Glutamatergic neuron (in vitro differentiated cells): ENCODE results near the gene CLPTM1L. TPM values are rescaled to one million over a fixed set of nuclear protein-coding genes. Genes with fewer than 3 reads are reported as not detected.

Source experiments
- DNase-seq: peaks from one replicate; pipeline ENCODE4 v3.0.0; 2022
- H3K27ac Mint-ChIP-seq: one replicate; pipeline ENCODE4 v1.8.0; 2020; ENCODE audit warnings: mild to moderate bottlenecking, mixed read lengths, inconsistent platforms; ENCODE audit not compliant: unreplicated experiment
- H3K27me3 Mint-ChIP-seq: one replicate; pipeline ENCODE4 v1.8.0; 2020; ENCODE audit warnings: mild to moderate bottlenecking, moderate library complexity, mixed read lengths, inconsistent platforms; ENCODE audit not compliant: unreplicated experiment
- H3K36me3 Mint-ChIP-seq: one replicate; pipeline ENCODE4 v1.8.0; 2020; ENCODE audit warnings: mild to moderate bottlenecking, mixed read lengths, inconsistent platforms; ENCODE audit not compliant: unreplicated experiment
- H3K4me1 Mint-ChIP-seq: one replicate; pipeline ENCODE4 v1.8.0; 2020; ENCODE audit warnings: mild to moderate bottlenecking, low read depth, mixed read lengths, inconsistent platforms; ENCODE audit not compliant: unreplicated experiment
- H3K4me3 Mint-ChIP-seq: one replicate; pipeline ENCODE4 v1.8.0; 2020; ENCODE audit warnings: mild to moderate bottlenecking, mixed read lengths, inconsistent platforms; ENCODE audit not compliant: unreplicated experiment
- H3K9me3 Mint-ChIP-seq: one replicate; pipeline ENCODE4 v1.8.0; 2020; ENCODE audit warnings: mild to moderate bottlenecking, moderate library complexity, mixed read lengths, inconsistent platforms; ENCODE audit not compliant: unreplicated experiment
- CTCF ChIP-seq: fragments of 200-600 bp; sonication (generic); IDR thresholded peaks from one replicate; pipeline ENCODE4 v1.5.0; 2021; ENCODE audit not compliant: partially characterized antibody, unreplicated experiment
- microRNA-seq: library from miRNA; unstranded; fragments of <30 nt; microRNA quantifications from one replicate; pipeline ENCODE4, GENCODE V29; 2020; ENCODE audit not compliant: unreplicated experiment
- total RNA-seq: library from RNA; stranded (reverse); fragmentation: NEBNext Ultra II Directional; extraction: Animal tissue kit (Norgen Biotek cat#: 25700); gene quantifications from one replicate; pipeline ENCODE4 v1.2.1, GENCODE V29; 2021; ENCODE audit not compliant: unreplicated experiment

The CLPTM1L gene
- total RNA-seq, 1 donor from 2014 or later, result 95.2 TPM

- no peaks in the 10 kb centered on the region for H3K27me3 Mint-ChIP-seq
- H3K27ac Mint-ChIP-seq, result no peak overlapping the region
- no peak for TF ChIP-seq CTCF
- H3K9me3 Mint-ChIP-seq, result peaks cover 2% of the 10 kb centered on the region
- DNase-seq, result no peak
- H3K4me3 Mint-ChIP-seq, result no peak overlapping the region
- no peaks in the 10 kb centered on the region for H3K4me1 Mint-ChIP-seq
- H3K36me3 Mint-ChIP-seq, result peaks cover 4% of the 10 kb centered on the region
Observed at GRCh38 chr5:1270933-1271914, 73.7 kb downstream of the CLPTM1L start.

GRCh38 chr5:1270426-1270825, 74.5 kb downstream of the CLPTM1L start:
- no peak overlapping the region for H3K4me3 Mint-ChIP-seq
- peaks cover 4% of the 10 kb centered on the region for H3K36me3 Mint-ChIP-seq
- peaks cover 2% of the 10 kb centered on the region for H3K9me3 Mint-ChIP-seq
- no peak for TF ChIP-seq CTCF
- no peaks in the 10 kb centered on the region for H3K27me3 Mint-ChIP-seq
- H3K27ac Mint-ChIP-seq, result peak overlapping the region; percentile 77
- H3K4me1 Mint-ChIP-seq, result no peaks in the 10 kb centered on the region
- no peak for DNase-seq

GRCh38 chr5:1268666-1269065, 76.2 kb downstream of the CLPTM1L start:
- H3K36me3 Mint-ChIP-seq, result peaks cover 4% of the 10 kb centered on the region
- no peaks in the 10 kb centered on the region for H3K4me1 Mint-ChIP-seq
- no peak for TF ChIP-seq CTCF

GRCh38 chr5:1268056-1268455, 76.8 kb downstream of the CLPTM1L start:
- Mint-ChIP-seq H3K4me3 (no peak overlapping the region), H3K27ac (no peak overlapping the region), H3K36me3 (peaks cover 7% of the 10 kb centered on the region), H3K4me1 (no peaks in the 10 kb centered on the region), H3K9me3 (peaks cover 3% of the 10 kb centered on the region), H3K27me3 (peaks cover 3% of the 10 kb centered on the region)
- DNase-seq, result no peak
- TF ChIP-seq CTCF, result no peak

More at GRCh38 chr5:1268666-1269065, 76.2 kb downstream of the CLPTM1L start:
- H3K9me3 Mint-ChIP-seq, result peaks cover 2% of the 10 kb centered on the region
- H3K27me3 Mint-ChIP-seq, result no peaks in the 10 kb centered on the region
- no peak for DNase-seq
- no peak overlapping the region for H3K4me3 Mint-ChIP-seq
- no peak overlapping the region for H3K27ac Mint-ChIP-seq

Small RNAs within 50 kb of the gene (microRNA-seq; reads per million reads assigned to microRNA genes)
- gene MIR4457, result not detected

Other genes with a start within 250 kb of the CLPTM1L start
- gene SLC12A7, start 233.0 kb downstream of the CLPTM1L start, total RNA-seq, result 147 TPM
- not detected for gene SLC6A19, start 143.5 kb downstream of the CLPTM1L start, total RNA-seq
- not detected for gene SLC6A18, start 119.7 kb downstream of the CLPTM1L start, total RNA-seq
- gene TERT, start 50.0 kb downstream of the CLPTM1L start, total RNA-seq, result 2.9 TPM
- gene SLC6A3, start 100.3 kb upstream of the CLPTM1L start, total RNA-seq, result 22.4 TPM
- 113 TPM for gene LPCAT1, start 178.9 kb upstream of the CLPTM1L start, total RNA-seq